Measurements from ENCODE around the gene TNF.
"Not testable (repeated sequence)": the region's sequence is repeated elsewhere in the genome, so short reads cannot be mapped to it uniquely, and the experiment has no call there.

The TNF gene

GRCh38 chr6:31551371-31551770 is 24.0 kb upstream of the TNF start:
- H3K4me3 ChIP-seq (ENCODE audit: low read depth, low read length); in situ Hi-C loops (cut with HindIII; ENCODE audit: low sequenced_read_pairs): not testable (repeated sequence)
- peak; percentile 43 for TF ChIP-seq CTCF (IDR thresholded peaks at IDR 0.05; ENCODE audit: low read depth, low read length)
- peak; percentile 46 for DNase-seq (ENCODE audit: low read depth, low spot score)

- in situ Hi-C loops (cut with HindIII; ENCODE audit: low sequenced_read_pairs): no loop called here
- TF ChIP-seq CTCF (IDR thresholded peaks at IDR 0.05; ENCODE audit: low read depth, low read length): no peak
- DNase-seq (ENCODE audit: low read depth, low spot score): no peak
- no peak overlapping the region for H3K4me3 ChIP-seq (ENCODE audit: low read depth, low read length)
Observed at GRCh38 chr6:31556307-31556706, 19.1 kb upstream of the TNF start.

GRCh38 chr6:31557443-31558317 is 17.7 kb upstream of the TNF start:
- DNase-seq (ENCODE audit: low read depth, low spot score): no peak
- in situ Hi-C loops (cut with HindIII; ENCODE audit: low sequenced_read_pairs): no loop called here
- TF ChIP-seq CTCF (IDR thresholded peaks at IDR 0.05; ENCODE audit: low read depth, low read length): no peak
- H3K4me3 ChIP-seq (ENCODE audit: low read depth, low read length): no peak overlapping the region

DNA sequence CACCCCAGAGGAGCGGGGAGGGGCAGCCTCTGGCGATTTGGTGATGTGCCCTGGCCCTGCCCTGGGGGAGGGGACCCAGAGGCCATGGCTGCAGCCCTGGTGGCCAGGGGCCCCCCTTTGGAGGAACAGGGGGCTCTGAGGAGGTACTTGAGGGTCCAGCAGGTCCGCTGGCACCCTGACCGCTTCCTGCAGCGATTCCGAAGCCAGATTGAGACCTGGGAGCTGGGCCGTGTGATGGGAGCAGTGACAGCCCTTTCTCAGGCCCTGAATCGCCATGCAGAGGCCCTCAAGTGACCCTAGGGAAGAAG is 17.1 kb upstream of the TNF start:
- H3K4me3 ChIP-seq (ENCODE audit: low read depth, low read length): no peak overlapping the region
- DNase-seq (ENCODE audit: low read depth, low spot score): no peak
- in situ Hi-C loops (cut with HindIII; ENCODE audit: low sequenced_read_pairs): no loop called here
- no peak for TF ChIP-seq CTCF (IDR thresholded peaks at IDR 0.05; ENCODE audit: low read depth, low read length)

DNA sequence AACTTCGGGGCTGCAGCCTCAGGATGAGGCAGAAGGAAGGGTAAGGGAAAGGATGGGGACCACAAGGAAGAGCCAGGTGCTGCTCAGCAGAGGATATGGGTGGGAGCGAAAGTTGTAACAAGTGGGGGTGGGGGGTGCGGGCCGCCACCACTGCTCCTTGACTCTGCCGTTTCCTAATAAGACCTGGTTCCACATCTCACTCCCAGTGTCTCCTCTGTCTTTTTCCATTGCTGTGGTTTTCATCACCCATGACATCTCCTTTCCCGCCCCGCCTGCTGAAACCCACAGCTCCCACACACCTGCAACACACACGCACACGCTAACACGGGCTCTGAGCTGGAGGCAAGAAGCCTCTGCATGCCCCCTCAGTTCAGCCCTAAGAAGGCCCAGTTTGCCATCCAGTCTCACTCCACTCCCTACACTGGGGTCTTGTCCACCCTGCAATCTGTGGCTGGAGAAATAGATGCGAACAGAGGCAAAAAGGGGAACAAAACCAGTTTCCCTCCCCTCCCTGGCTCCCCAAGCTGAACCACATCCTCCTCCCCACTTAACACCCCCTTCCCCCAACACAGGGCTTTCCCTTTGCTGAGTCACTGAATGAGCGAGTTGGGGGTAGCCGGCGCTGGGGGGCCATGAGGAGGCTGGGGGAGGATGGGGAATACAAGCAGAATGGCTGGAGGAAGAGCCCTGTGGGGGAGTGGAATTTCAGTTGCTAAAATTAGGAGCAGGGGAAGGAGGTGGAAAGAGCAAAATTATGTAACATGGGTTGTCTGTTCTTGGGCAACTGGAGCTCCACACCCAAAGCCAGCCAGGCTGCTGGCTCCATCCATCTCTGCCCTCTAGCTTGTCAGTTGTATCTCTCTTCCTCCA is 16.5 kb upstream of the TNF start:
- no peak for TF ChIP-seq CTCF (IDR thresholded peaks at IDR 0.05; ENCODE audit: low read depth, low read length)
- no peak for DNase-seq (ENCODE audit: low read depth, low spot score)
- in situ Hi-C loops (cut with HindIII; ENCODE audit: low sequenced_read_pairs): no loop called here
- H3K4me3 ChIP-seq (ENCODE audit: low read depth, low read length): no peak overlapping the region

- in situ Hi-C loops (cut with HindIII; ENCODE audit: low sequenced_read_pairs): no loop called here
- no peak for TF ChIP-seq CTCF (IDR thresholded peaks at IDR 0.05; ENCODE audit: low read depth, low read length)
- no peak for DNase-seq (ENCODE audit: low read depth, low spot score)
- no peak overlapping the region for H3K4me3 ChIP-seq (ENCODE audit: low read depth, low read length)
Observed at GRCh38 chr6:31559606-31559957, 15.8 kb upstream of the TNF start.
